ENCODE data around the gene SLC19A1. TPM values are rescaled to one million over a fixed set of nuclear protein-coding genes. Genes with fewer than 3 reads are reported as not detected.

SLC19A1 gene
- total RNA-seq, 4 donors from 2014 or later: 3.3 to 27.9 (median 11.4) TPM

DNA sequence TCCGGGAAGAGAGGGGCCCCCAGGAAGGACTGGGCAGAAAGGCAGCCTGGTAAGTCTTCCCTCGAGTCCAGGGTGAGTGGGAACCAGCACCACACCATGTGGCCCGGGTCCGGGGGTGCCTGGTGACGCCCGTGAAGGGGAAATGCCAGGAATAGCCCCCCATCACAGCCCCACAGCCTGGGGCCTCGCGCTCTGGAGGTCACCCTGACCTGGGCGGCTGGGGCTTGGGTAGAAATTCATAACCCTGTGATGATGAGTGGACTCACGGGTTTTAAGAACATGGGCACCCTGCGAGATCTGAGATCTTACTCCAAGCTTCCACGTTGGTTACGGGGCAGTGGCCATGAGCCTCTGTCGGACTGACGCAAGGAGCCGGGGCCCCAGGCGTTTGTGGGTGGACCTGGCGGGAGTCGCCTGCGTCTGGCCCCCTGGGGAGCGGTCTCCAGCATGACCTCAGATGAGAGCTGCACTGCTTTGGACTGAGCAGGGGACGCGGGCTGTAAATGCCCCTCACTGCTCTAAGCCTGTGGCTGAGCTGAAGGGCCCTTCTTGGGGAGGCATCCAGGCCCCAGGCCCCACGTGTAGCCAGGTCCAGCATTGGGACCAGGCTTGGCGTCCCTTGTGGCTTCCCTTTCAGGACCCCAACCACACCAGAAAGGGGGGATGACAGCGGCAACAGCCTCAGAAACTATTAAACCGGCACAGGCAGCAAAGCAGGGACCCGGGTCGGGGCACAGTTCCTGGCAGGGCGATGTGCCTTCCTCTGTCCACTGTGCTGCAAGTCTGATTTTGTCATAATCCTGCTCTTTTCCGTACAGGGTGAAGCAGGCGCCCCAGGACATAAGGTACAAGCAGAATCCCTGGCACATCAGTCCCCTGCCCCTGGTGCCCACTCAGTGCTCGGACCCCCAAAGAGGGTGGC, 60.0 kb downstream of the SLC19A1 start:
- Histone ChIP-seq H3K27me3 (no peaks in the 10 kb centered on the region), H3K4me3 (no peak overlapping the region), H3K27ac (peak overlapping the region in 1 of 4 donors; percentile 47), H3K4me1 (peaks cover 0 to 15% (median 11%) of the 10 kb centered on the region in 4 donors), H3K36me3 (peaks cover 0 to 68% (median 0%) of the 10 kb centered on the region in 3 donors), H3K9me3 (no peaks in the 10 kb centered on the region)
- 90 to 92% methylated on average over 23 to 30 of the region's 33 CpGs for WGBS, 2 donors
- no peak for DNase-seq (ENCODE audit: low spot score in 2 of 2)
- TF ChIP-seq POLR2A (IDR thresholded peaks at IDR 0.05): no peak
- TF ChIP-seq, protein P1, sequence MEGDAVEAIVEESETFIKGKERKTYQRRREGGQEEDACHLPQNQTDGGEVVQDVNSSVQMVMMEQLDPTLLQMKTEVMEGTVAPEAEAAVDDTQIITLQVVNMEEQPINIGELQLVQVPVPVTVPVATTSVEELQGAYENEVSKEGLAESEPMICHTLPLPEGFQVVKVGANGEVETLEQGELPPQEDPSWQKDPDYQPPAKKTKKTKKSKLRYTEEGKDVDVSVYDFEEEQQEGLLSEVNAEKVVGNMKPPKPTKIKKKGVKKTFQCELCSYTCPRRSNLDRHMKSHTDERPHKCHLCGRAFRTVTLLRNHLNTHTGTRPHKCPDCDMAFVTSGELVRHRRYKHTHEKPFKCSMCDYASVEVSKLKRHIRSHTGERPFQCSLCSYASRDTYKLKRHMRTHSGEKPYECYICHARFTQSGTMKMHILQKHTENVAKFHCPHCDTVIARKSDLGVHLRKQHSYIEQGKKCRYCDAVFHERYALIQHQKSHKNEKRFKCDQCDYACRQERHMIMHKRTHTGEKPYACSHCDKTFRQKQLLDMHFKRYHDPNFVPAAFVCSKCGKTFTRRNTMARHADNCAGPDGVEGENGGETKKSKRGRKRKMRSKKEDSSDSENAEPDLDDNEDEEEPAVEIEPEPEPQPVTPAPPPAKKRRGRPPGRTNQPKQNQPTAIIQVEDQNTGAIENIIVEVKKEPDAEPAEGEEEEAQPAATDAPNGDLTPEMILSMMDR (IDR thresholded peaks at IDR 0.05): no peak
- TF ChIP-seq EP300 (IDR thresholded peaks at IDR 0.05): no peak

- no peaks in the 10 kb centered on the region for H3K9me3 ChIP-seq
- H3K4me1 ChIP-seq: peaks cover 0 to 15% (median 11%) of the 10 kb centered on the region in 4 donors
- H3K27ac ChIP-seq: no peak overlapping the region
- TF ChIP-seq, protein P1 (IDR thresholded peaks at IDR 0.05): no peak
- no peak for TF ChIP-seq POLR2A (IDR thresholded peaks at IDR 0.05)
- TF ChIP-seq EP300 (IDR thresholded peaks at IDR 0.05): no peak
- H3K36me3 ChIP-seq: peaks cover 0 to 61% (median 0%) of the 10 kb centered on the region in 3 donors
- no peak for DNase-seq (ENCODE audit: low spot score in 2 of 2)
- H3K4me3 ChIP-seq: no peak overlapping the region
- H3K27me3 ChIP-seq: no peaks in the 10 kb centered on the region
- WGBS, 2 donors: 92 to 95% methylated on average over 16 of the region's 16 CpGs
These were observed 60.7 kb downstream of the SLC19A1 start for GRCh38 chr21:45481566-45481965.

DNA sequence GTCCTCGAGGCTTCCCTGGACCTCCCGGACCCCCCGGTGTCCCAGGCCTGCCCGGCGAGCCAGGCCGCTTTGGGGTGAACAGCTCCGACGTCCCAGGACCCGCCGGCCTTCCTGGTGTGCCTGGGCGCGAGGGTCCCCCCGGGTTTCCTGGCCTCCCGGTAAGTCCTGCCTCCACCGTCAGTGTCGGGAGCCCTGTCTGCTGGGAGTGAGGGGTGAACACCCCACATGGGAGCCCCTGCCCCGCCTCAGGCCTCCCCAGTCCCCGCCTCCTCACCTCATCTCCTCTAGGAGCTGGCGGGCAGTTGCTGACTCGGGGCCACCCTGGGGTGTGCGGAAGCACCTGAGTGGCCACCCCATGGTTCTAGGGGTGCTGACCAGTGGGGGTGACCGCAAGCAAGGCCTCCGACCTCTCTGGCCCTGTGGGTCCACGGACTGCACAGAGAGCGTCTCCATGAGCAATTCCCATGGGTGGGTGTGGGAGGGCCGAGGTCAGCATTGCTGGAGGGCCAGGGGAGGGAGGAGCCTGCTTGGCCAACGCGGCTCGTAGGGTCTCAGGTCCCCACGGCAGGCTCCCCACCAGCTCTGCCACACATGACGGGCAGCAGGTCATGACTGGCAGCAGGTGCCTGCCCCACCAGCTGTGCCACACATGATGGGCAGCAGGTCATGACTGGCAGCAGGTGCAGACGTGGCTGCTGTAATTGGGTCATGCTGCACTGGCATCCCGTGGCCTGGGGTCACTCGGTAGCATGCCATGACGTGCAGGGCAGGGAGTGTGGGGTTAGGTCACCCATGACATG, 61.3 kb downstream of the SLC19A1 start:
- H3K4me3 ChIP-seq: no peak overlapping the region
- TF ChIP-seq EP300 (IDR thresholded peaks at IDR 0.05) (no peak), POLR2A (IDR thresholded peaks at IDR 0.05) (no peak)
- peak overlapping the region in 1 of 4 donors; percentile 16 for H3K27ac ChIP-seq
- H3K4me1 ChIP-seq: peaks cover 0 to 15% (median 11%) of the 10 kb centered on the region in 4 donors
- WGBS, 2 donors: 82 to 86% methylated on average over 6 to 26 of the region's 35 CpGs
- H3K9me3 ChIP-seq: no peaks in the 10 kb centered on the region
- no peak for DNase-seq (ENCODE audit: low spot score in 2 of 2)
- H3K36me3 ChIP-seq: peaks cover 0 to 63% (median 0%) of the 10 kb centered on the region in 3 donors
- no peaks in the 10 kb centered on the region for H3K27me3 ChIP-seq

DNA sequence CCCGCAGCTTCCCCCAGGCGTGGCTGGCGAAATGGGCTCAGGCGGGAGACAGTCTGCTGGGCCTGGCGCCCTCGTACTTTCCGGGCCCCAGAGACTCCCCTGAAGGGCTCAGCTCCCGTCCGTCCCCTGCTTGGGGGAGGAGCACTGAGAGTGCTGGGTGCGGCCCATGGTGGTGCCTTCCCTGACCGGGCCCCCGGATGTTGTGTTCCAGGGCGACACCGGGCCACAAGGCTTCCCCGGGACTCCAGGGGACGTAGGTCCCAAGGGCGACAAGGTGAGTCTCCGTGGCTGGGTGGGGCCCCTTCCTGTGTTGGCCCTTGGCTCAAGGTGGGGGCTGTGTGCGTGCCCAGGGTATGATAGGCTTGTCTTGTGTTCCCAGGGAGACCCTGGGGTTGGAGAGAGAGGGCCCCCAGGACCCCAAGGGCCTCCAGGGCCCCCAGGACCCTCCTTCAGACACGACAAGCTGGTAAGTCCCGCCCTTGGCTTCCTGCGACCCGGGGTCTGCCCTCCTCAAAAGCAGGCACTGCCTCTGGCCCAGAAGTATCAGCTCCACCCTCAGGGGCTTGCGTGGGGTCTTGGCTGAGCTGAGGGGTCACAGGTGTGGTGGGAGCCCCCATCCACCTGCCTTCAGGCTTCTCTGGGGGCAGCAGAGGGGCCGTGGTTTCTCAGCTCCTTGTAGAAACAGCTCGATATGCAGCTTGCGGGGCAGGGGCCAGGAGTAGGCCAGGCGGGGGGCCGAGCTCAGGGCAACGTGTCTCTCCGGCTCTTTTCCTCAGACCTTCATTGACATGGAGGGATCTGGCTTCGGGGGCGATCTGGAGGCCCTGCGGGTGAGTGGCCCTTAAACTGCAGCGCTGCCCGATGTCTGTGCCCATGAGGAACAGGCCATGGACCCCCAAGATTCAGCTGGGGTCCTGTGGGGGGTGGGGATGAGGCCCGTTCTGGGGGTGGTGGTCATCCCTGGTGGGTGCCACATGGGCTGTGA, 62.3 kb downstream of the SLC19A1 start:
- peaks cover 0 to 15% (median 11%) of the 10 kb centered on the region in 4 donors for H3K4me1 ChIP-seq
- no peaks in the 10 kb centered on the region for H3K27me3 ChIP-seq
- H3K9me3 ChIP-seq: no peaks in the 10 kb centered on the region
- TF ChIP-seq POLR2A (IDR thresholded peaks at IDR 0.05): no peak
- TF ChIP-seq, protein P1 (IDR thresholded peaks at IDR 0.05): no peak
- TF ChIP-seq EP300 (IDR thresholded peaks at IDR 0.05): no peak
- WGBS, 2 donors: 88 to 94% methylated on average over 27 to 30 of the region's 37 CpGs
- peaks cover 0 to 72% (median 0%) of the 10 kb centered on the region in 3 donors for H3K36me3 ChIP-seq
- no peak overlapping the region for H3K27ac ChIP-seq
- H3K4me3 ChIP-seq: no peak overlapping the region
- no peak for DNase-seq (ENCODE audit: low spot score in 2 of 2)

Data from tibial nerve (tissue), 4 donors.